HG02938 (cell line): ENCODE data around the gene SCG3.

Experiments
- ATAC-seq: cut with Tn5 transposase; IDR thresholded peaks from one replicate; pipeline ENCODE4 v1.9.1; 2021; ENCODE audit warnings: mild to moderate bottlenecking, moderate library complexity; ENCODE audit not compliant: unreplicated experiment

Gene SCG3

DNA sequence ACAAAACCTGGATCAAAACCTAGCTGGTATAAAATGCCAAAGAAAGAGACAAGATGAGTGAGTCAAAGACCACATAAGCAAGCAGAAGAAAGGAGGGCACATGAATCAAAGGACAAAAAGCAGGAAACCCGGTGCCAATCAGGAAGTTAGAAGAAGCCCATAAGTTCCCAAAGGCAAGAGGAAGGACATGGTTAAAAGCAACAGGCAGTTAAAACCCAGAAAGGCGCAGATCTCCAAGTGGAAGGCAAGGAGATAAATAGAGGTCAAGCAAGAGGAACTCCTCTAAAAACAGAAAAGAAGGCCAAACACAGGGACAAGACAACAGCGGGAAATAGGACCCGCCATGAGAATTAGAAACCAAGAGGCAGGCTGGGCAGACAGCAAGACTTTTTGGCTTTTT lies 74.5 kb downstream of the SCG3 start:
- no peak for ATAC-seq

DNA sequence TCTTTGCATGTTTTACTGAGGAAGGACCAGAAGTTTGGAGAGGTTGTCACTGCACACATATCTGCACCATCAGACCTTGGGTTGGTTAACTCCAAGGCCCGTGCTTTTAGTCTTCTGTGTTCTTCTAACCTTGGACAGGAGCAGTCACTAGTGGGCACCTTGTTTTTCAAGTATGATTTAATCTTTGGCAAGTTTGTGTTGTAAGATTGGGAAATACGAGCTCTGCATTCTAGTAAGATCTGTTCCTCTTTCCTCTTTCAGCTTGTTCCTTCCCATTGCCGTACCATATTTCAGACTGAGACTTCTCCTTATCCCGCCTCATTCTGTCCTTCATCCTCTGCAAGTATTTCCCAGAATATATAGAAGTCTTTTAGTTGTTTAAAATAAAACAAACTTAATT lies 75.2 kb downstream of the SCG3 start:
- no peak for ATAC-seq

GRCh38 chr15:51757450-51757849 lies 76.1 kb downstream of the SCG3 start:
- no peak for ATAC-seq

DNA sequence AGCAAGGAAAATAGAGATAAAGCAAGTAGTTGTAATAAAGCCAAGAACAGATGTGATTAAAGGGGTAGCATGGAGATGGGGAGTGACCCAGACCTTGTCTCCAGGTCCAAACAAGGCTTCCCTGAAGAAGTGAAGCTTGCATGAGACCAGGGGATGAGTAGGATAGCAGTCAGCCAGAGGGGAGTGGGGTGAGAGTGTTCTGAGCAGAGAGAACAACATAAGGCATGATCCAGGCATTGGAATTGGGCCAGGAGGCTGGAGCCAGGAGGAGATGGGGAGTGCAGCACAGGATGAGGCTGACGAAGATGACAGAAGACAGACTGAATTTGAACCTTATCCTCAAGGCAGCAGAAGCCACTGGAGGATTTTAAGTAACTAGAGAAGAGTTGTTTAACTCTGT lies 77.3 kb downstream of the SCG3 start:
- no peak for ATAC-seq

DNA sequence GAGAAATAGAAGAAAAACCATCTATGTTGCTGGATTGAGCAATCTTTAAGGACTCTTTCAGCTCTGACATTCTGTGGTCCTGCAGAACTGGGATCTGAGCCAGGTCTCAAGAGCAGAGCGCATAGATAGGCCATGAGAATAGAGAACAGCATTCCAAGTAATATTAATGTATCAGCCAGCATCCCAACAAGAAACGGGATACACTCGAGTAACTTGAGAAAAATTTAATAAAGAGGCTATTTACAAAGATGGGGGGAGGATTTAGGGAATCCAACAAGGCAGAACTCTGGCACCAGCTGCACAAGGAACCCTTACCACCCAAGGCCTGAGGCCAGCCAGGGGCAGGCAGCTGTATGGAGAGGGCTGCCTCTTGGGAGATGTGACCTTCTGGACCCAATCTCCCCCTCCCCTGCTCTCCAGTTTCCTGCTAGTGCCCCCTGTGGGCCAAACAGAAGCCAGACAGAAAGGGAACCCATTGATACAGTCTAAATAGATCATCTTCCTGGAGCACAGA lies 78.3 kb downstream of the SCG3 start:
- ATAC-seq: no peak

DNA sequence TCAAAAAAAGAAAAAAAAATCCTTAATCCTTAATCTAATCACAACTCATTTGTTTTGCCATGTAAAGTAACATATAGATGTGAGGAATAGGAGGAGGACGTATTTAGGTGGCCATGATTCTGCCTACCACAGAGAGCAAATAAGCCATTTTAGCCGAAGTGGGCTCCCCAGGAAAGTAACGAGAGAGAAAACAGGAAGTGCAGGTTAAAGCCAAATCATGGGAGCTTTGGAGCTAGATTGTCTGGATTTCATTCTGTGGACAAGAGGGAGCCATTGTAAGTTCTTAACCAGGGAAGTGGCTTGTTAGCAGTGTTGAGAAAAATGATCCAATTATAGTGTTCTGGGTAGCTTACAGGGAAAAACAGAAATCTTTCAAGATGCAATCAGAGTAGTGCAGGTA lies 79.5 kb downstream of the SCG3 start:
- ATAC-seq: no peak

- ATAC-seq: no peak
Observed at GRCh38 chr15:51765751-51766150, 84.4 kb downstream of the SCG3 start.

DNA sequence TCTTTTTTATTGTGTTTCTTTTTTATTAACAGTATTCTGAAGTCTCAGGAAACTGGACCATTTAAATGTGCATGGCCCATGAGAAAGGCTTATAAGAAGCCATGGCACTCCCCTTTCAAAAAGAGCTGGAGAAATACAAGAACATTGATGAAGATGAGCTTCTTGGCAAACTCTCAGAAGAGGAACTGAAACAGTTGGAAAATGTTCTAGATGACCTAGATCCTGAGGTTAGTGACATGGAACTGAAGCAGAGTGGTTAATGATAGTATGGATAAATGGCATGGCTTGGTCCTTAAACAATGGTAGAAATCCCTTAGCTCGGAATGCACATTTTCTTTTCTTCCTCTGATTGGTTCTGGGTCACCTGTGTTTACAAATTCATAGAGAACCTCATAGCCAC lies 85.0 kb downstream of the SCG3 start:
- no peak for ATAC-seq

DNA sequence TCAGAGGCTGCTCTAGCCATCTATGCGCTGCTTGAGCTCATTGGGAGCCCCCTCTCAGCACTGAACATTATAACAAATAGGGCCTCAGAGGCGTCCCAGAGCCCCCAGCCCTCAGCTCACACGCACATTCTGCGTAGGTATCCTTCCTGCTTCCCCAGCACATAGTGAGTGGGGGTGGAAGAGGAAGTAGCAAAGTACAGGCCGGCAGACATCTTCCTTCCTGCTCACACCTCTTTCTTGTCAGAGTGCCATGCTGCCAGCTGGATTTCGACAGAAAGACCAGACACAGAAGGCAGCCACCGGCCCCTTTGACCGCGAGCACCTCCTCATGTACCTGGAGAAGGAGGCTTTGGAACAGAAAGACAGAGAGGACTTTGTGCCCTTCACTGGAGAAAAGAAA lies 86.7 kb downstream of the SCG3 start:
- no peak for ATAC-seq
